Measurements from ENCODE around the gene GSTP1.
"Not testable (repeated sequence)": the region's sequence is repeated elsewhere in the genome, so short reads cannot be mapped to it uniquely, and the experiment has no call there.

GSTP1 gene

DNA sequence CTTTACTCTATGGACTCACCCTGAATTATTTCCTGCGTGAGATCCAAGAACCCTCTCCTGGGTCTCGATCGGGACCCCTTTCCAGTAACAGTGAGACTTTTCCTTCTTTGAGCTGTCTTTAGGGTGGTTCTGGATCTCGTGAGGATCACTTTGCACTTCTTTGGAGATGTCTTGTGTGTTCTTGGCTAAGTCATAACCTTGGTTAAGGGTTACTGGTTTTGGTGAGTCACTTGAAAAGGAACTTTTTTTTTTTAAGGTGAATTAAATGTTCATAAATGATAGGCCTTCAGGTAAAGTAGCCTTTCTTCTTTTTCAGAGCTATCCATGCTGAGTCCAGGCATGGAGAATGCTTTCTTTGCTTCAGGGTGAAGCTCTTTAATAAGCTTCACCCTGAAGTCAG, 19.4 kb upstream of the GSTP1 start:
- no peak for DNase-seq

DNA sequence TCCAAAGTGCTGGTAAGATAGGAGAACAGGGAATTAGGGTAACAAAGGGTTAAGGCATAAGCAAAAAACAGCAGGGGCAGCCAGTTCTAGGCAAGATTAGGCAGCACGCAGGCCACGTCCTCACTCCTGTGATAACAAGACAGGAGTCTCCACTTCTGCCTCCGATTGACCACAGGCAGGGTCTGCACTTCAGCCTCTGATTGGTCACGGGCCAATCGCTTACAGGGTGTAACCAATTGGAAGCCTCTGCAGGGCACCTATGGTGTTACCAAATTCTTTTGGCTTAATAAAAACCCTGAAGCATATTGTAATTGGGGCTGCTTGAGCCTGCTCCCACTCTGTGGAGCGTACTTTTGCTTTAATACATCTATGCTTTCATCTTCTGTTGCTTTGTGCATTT, 12.2 kb upstream of the GSTP1 start:
- DNase-seq: no peak

DNA sequence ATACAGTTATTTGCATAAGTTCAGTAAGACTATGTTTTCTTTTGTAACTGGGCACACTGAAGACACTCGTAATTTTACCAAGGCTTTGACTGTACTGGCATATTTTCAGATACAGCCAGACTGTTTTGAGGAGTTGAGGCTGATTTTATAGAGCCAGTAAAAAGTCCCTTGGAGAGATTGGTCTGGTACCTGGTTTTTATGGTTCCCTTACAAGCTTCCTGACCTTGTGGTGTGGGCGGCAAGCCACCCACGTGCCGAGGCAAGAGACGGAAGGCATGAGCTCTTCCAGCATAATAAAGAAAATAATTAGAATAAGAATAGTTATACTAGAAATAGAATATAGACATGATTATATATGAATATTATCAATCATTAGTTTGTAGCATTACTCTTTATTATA, 11.3 kb upstream of the GSTP1 start:
- DNase-seq: no peak

DNA sequence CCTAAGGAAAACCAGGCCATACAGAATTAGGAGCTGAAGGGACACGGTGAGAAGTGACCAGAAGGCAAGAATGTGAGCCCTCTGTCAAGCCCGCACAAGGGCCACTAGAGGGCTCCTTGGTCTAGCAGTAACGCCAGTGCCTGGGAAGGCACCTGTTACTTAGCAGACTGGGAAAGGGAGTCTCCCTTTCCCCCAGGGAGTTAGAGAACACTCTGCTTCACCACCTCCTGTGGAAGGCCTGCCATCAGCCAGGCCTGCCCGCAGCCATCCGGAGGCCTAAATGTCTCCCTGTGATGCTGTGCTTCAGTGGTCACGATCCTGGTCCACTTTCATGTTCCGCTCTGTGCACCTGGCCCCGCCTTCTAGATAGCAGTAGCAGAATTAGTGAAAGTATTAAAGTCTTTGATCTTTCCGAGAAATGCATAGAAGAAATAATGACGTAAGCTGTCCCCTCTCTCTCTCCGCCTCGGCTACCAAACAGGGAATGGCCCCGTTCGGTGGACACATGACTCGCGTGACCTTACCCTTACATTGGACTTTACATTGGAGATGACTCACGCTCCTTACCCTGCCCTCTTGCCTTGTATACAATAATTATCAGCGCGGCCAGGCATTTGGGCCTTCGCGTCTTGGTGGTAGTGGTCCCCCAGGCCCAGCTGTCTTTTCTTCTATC, 10.7 kb upstream of the GSTP1 start:
- DNase-seq: no peak

- no peak for DNase-seq
Measured at GRCh38 chr11:67574938-67575337, 8.7 kb upstream of the GSTP1 start.

- no peak for DNase-seq
Measured at GRCh38 chr11:67576735-67577475, 6.7 kb upstream of the GSTP1 start.

DNA sequence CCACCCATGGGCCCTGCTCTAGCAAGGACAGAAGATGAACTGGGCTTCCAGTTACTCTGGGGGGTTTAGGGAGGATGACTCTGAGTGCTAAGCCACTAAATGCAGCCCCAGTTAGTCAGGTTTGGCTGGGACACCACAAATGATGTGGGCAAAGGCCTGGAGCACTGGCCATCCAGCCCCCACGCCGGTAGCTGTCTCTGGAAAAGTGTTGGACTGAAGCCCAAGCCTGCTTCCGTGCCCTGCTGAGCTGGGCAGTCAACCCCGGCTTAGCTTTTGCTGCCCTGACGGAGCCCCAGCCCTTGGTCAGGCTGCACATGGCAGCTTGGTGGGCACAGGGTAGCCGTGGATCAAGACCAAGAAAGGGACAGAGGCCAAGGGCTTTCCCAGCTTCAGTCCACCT, 5.7 kb upstream of the GSTP1 start:
- no peak for DNase-seq

DNA sequence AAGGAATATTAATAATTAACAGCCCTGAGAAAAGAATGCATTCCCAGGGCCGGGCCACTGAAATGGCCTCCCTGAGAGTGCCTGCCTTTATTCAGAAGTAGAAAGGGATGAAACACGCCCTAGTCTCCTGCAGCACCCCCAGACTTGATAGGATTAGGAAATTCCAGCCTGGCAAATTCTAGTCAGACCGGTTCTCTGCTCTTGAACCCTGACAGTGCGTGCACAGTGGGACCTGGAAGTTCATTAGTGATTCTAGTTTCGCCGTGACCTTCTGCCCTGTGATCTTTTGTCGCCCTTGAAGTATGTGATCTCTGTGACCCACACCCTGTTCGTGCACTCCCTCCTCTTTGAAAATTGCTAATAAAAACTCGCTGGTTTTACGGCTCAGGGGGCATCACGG, 2.1 kb upstream of the GSTP1 start:
- no peak for DNase-seq

- no peak for DNase-seq
Measured at GRCh38 chr11:67582011-67582410, 1.6 kb upstream of the GSTP1 start.

DNA sequence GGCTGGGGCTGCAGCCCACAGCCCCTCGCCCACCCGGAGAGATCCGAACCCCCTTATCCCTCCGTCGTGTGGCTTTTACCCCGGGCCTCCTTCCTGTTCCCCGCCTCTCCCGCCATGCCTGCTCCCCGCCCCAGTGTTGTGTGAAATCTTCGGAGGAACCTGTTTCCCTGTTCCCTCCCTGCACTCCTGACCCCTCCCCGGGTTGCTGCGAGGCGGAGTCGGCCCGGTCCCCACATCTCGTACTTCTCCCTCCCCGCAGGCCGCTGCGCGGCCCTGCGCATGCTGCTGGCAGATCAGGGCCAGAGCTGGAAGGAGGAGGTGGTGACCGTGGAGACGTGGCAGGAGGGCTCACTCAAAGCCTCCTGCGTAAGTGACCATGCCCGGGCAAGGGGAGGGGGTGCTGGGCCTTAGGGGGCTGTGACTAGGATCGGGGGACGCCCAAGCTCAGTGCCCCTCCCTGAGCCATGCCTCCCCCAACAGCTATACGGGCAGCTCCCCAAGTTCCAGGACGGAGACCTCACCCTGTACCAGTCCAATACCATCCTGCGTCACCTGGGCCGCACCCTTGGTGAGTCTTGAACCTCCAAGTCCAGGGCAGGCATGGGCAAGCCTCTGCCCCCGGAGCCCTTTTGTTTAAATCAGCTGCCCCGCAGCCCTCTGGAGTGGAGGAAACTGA, 731 bp downstream of the GSTP1 start:
- no peak for DNase-seq

DNA sequence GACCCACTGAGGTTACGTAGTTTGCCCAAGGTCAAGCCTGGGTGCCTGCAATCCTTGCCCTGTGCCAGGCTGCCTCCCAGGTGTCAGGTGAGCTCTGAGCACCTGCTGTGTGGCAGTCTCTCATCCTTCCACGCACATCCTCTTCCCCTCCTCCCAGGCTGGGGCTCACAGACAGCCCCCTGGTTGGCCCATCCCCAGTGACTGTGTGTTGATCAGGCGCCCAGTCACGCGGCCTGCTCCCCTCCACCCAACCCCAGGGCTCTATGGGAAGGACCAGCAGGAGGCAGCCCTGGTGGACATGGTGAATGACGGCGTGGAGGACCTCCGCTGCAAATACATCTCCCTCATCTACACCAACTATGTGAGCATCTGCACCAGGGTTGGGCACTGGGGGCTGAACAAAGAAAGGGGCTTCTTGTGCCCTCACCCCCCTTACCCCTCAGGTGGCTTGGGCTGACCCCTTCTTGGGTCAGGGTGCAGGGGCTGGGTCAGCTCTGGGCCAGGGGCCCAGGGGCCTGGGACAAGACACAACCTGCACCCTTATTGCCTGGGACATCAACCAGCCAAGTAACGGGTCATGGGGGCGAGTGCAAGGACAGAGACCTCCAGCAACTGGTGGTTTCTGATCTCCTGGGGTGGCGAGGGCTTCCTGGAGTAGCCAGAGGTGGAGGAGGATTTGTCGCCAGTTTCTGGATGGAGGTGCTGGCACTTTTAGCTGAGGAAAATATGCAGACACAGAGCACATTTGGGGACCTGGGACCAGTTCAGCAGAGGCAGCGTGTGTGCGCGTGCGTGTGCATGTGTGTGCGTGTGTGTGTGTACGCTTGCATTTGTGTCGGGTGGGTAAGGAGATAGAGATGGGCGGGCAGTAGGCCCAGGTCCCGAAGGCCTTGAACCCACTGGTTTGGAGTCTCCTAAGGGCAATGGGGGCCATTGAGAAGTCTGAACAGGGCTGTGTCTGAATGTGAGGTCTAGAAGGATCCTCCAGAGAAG, 1.6 kb downstream of the GSTP1 start:
- DNase-seq: no peak

- DNase-seq: no peak
Measured at GRCh38 chr11:67585911-67586310, 2.3 kb downstream of the GSTP1 start.

- DNase-seq: no peak
Measured at GRCh38 chr11:67586568-67587250, 3.1 kb downstream of the GSTP1 start.

- no peak for DNase-seq
Measured at GRCh38 chr11:67588136-67588503, 4.5 kb downstream of the GSTP1 start.

- DNase-seq: not testable (repeated sequence)
Measured at GRCh38 chr11:67588899-67589415, 5.3 kb downstream of the GSTP1 start.

DNA sequence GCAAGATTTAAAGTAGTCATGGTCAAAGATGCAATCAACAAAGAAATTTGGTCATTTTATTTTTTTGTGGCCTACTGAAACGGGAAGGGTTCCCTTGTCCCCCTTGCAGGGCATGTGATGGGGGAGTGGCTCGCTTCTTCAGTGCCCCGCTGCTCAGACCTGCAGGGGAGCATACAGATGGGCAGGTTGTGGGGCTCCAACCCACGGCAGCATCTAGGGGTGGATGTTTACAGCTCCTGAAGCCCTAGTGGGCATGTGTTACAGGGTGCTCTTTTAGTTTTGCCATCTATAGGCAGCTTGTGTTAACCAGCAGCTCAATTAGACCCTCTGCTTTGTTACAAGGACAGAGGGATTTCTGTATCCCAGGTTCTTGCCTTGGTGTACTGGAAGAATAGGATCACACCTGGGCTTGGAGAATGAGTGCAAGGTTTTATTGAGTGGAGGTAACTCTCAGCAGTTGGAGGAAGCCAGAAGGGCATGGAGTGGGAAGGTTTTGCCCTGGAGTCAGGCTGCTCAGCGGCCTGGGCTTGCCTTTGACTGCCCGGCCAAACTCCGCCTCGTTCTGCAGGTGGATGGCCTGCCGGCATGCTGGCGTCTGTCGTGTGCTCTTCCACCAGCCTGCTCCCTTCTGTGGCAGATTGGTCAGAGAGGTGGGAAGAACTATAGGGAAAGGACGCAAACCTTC, 9.4 kb downstream of the GSTP1 start:
- DNase-seq: no peak

DNA sequence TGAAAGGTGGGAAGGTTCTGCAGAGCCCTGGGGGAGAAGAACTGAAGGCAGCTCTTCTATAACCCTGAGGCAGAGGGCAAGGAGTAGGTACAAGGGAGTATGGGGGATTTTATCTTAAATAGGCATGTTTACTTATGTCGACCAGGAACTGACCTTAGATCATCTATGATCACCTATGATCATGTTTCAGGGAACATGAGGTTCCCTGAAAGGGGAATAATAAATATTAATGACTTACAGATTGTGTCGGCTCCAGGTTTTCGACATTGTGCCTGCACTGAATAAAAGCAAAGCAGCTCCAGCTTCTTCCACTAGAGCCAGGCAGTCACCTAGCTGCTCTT, 9.9 kb downstream of the GSTP1 start:
- DNase-seq: no peak

- no peak for DNase-seq
Measured at GRCh38 chr11:67594480-67594879, 10.9 kb downstream of the GSTP1 start.

DNA sequence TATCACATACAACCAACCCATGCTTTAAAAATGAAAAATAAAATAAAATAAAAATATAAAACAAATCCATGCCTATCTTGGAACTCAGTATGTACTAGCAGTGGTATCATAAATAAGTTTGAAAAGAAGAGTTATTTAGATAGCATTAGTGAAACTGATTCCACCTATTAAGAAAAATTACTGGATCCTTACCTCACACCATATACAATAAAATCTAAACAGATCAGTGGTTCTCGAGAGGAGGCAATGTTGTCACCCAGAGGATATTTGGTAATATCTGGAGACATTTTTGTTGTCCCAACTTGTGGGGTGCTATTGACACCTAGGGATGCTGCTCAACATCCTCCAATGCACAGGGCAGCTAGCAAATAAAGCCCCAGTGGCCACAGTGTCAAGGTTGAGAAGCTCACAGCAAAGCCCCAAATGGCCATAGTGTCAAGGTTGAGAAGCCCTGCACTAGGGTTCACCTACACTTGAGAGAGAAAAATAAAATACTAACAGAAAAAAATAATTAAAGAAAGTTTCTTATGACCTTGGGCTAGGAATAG, 13.2 kb downstream of the GSTP1 start:
- no peak for DNase-seq

DNA sequence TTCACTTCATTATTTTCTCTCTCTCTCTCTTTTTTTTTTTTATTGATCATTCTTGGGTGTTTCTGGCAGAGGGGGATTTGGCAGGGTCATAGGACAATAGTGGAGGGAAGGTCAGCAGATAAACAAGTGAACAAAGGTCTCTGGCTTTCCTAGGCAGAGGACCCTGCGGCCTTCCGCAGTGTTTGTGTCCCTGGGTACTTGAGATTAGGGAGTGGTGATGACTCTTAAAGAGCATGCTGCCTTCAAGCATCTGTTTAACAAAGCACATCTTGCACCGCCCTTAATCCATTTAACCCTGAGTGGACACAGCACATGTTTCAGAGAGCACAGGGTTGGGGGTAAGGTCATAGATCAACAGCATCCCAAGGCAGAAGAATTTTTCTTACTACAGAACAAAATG, 13.8 kb downstream of the GSTP1 start:
- not testable (repeated sequence) for DNase-seq

GRCh38 chr11:67597963-67598362, 14.4 kb downstream of the GSTP1 start:
- DNase-seq: not testable (repeated sequence)
